Heart left ventricle (tissue), 16 donors: ENCODE results near the gene POLR1A. TPM values are rescaled to one million over a fixed set of nuclear protein-coding genes. Genes with fewer than 3 reads are reported as not detected.

ENCODE experiments used
- ATAC-seq, 4 donors: fragments of 200-7000 bp; cut with Tn5 transposase; one replicate each; pipeline ENCODE4 v1.9.1; 2020 to 2022; ENCODE audit warnings: moderate library complexity in 4 of 4, mild to moderate bottlenecking in 3 of 4, moderate number of reproducible peaks in 1 of 4
- DNase-seq, 5 donors: peaks; one replicate each; pipeline ENCODE4 v3.0.0-alpha.2; 2020
- H3K27ac ChIP-seq, 12 donors: fragments of 200-600 bp; sonication (generic) in 4 of 12; one replicate each; pipeline versions ENCODE4 v1.5.0 to v1.8.0; 2016 to 2022; ENCODE audit warnings: mild to moderate bottlenecking in 2 of 12
- H3K27me3 ChIP-seq, 9 donors: fragments of 200-600 bp; sonication (generic) in 2 of 9; one replicate each; pipeline versions ENCODE4 v1.5.1 to v1.8.0; 2016 to 2022; ENCODE audit warnings: mild to moderate bottlenecking in 3 of 9
- H3K36me3 ChIP-seq, 9 donors: fragments of 200-600 bp; sonication (generic) in 2 of 9; one replicate each; pipeline versions ENCODE4 v1.5.0 to v1.8.0; 2018 to 2022; ENCODE audit warnings: mild to moderate bottlenecking in 2 of 9
- H3K4me1 ChIP-seq, 12 donors: fragments of 200-600 bp; sonication (generic) in 4 of 12; one replicate each; pipeline versions ENCODE4 v1.5.0 to v1.8.0; 2016 to 2022; ENCODE audit warnings: mild to moderate bottlenecking in 3 of 12
- H3K4me3 ChIP-seq, 12 donors: fragments of 200-600 bp; sonication (generic) in 4 of 12; one replicate each; pipeline versions ENCODE4 v1.5.0 to v1.8.0; 2017 to 2022; ENCODE audit warnings: mild to moderate bottlenecking in 9 of 12, moderate library complexity in 4 of 12
- H3K9me3 ChIP-seq, 12 donors: fragments of 200-600 bp; sonication (generic) in 4 of 12; one replicate each; pipeline versions ENCODE4 v1.5.0 to v1.8.0; 2016 to 2022; ENCODE audit warnings: mild to moderate bottlenecking in 1 of 12
- POLR2A ChIP-seq, 2 donors: fragments of 450-650 bp; IDR thresholded peaks; one replicate each; pipeline ENCODE4 v1.6.1; 2017; ENCODE audit warnings: antibody characterized with exemption in 2 of 2, mild to moderate bottlenecking in 2 of 2, moderate library complexity in 2 of 2
- WGBS, 4 donors: extraction: QIAGEN DNeasy Blood & Tissue Kit in 2 of 4; methylation state at CpG; one replicate each; pipeline versions ENCODE4 v1.1.5 to v1.1.7; 2013 to 2018; 5-methylcytosine and 5-hydroxymethylcytosine counted together
- intact Hi-C, 10 donors: fragments of 100-400 bp; cut with DNase I; formaldehyde crosslinking; loops; one replicate each; pipeline versions ENCODE4 v1.11.1 to v1.14.2; 2022
- polyA plus RNA-seq, 2 donors: library from polyadenylated mRNA; stranded (reverse); fragments of 200-250 nt; gene quantifications; one replicate each; pipeline ENCODE4 v1.2.3, GENCODE V29; 2013
- total RNA-seq, 9 donors: library from RNA; depleted of rRNA in 2 of 9; stranded (reverse); fragments of >200 nt in 2 of 9; fragmentation: NEBNext Ultra II Directional in 3 of 9; extraction: Animal tissue kit (Norgen Biotek cat#: 25700) in 3 of 9; gene quantifications; one replicate each; pipeline versions ENCODE4 v1.1.0 to v1.2.4, GENCODE V29; 2016 to 2023
- TF ChIP-seq, protein P1 (sequence below), 12 donors: fragments of 200-600 bp; sonication (generic) in 4 of 12; IDR thresholded peaks; one replicate each; pipeline versions ENCODE4 v1.5.0 to v1.8.0; 2018 to 2022; ENCODE audit warnings: antibody characterized with exemption in 12 of 12, mild to moderate bottlenecking in 5 of 12
- donor health status: ischemic (EF 13 %, LVEDD 7.1; RV severe dilation, severe dysfunction).
- donor health status: healthy with polysubstance abuse.
- donor health status: DM: no; HTN: yes; CAD: no.
- donor health status: DM: no; HTN: no; CAD: no.
- donor health status: ischemic (EF 25% LVEDD 6.9; RV normal size, moderate dysfunction).
- donor health status: ischemic (EF 25% LVEDD 5.7; RV mildly dilated, moderate dysfunction).
- donor health status: healthy.
- donor health status: DM: yes; HTN: yes; CAD: no.
- donor health status: ischemic (EF 35%, LVEDD 5.7; RV mildly dilated, moderate dysfunction).
- donor health status: nonischemic (EF 11% LVEDD 7.7; RV severe dilation, severe dysfunction).
- donor health status: DM: yes; HTN: yes; CAD: no.
- donor health status: PGD.
- donor health status: ischemic (EF 29% LVEDD 5.4; RV normal size, mild dysfunction).
- donor health status: nonischemic (EF 23%, LVEDD 6.1; RV moderate dilation, normal function).

The POLR1A gene
- total and polyA plus RNA-seq, 11 donors = 4.2 to 25.4 (median 17.7) TPM

DNA sequence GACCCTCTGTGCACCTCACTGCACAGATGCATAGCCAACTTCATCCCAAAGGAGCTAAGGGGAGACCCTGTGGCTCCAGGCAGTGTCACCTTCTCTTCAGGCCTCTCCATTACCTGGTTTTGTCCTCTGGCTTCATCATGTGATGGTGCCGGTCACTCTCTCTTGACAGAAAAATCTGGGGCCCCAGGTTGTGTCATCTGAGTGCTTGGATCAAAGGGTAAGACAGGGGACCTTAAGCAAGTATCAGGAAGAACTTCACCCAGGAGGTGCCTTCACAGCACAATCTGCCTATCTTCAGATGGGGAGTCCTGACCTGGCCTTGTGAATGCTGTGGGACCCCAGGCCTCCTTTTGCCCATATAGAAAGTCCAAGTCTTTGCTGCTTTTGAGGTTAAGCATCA is 104.4 kb downstream of the POLR1A start:
- Histone ChIP-seq H3K27me3 (peaks cover 0 to 3% (median 0%) of the 10 kb centered on the region in 9 donors), H3K36me3 (no peaks in the 10 kb centered on the region), H3K9me3 (peaks cover 0 to 22% (median 9%) of the 10 kb centered on the region in 12 donors), H3K27ac (no peak overlapping the region), H3K4me3 (no peak overlapping the region), H3K4me1 (peaks cover 0 to 51% (median 41%) of the 10 kb centered on the region in 12 donors)
- 89 to 100% (median 100%) methylated on average over 1 of the region's 1 CpG for WGBS, 4 donors
- DNase-seq = no peak
- TF ChIP-seq POLR2A (IDR thresholded peaks at IDR 0.05) = no peak
- TF ChIP-seq, protein P1, sequence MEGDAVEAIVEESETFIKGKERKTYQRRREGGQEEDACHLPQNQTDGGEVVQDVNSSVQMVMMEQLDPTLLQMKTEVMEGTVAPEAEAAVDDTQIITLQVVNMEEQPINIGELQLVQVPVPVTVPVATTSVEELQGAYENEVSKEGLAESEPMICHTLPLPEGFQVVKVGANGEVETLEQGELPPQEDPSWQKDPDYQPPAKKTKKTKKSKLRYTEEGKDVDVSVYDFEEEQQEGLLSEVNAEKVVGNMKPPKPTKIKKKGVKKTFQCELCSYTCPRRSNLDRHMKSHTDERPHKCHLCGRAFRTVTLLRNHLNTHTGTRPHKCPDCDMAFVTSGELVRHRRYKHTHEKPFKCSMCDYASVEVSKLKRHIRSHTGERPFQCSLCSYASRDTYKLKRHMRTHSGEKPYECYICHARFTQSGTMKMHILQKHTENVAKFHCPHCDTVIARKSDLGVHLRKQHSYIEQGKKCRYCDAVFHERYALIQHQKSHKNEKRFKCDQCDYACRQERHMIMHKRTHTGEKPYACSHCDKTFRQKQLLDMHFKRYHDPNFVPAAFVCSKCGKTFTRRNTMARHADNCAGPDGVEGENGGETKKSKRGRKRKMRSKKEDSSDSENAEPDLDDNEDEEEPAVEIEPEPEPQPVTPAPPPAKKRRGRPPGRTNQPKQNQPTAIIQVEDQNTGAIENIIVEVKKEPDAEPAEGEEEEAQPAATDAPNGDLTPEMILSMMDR (IDR thresholded peaks at IDR 0.05) = no peak
- no peak for ATAC-seq
- intact Hi-C loops = no loop called here

DNA sequence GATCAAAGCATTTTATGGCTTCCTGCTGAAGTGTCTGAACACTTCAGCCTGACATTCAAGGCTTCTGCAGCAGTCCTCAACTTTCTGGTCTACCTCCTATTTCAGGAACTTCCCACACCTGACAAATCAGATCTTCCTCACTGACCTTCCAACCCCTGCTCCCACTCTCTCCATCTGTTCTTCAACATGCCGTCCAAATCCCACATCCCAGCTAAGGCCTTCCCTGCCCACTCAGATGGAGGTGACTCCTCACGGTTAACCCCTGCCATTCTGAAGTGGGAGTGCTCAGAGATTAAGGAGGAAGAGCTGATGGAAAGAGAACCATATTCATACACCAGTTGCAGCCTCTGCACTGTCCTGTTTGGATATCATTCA is 104.8 kb downstream of the POLR1A start:
- Histone ChIP-seq H3K9me3 (peaks cover 0 to 18% (median 7%) of the 10 kb centered on the region in 12 donors), H3K36me3 (no peaks in the 10 kb centered on the region), H3K27me3 (peaks cover 0 to 3% (median 0%) of the 10 kb centered on the region in 9 donors), H3K4me1 (peaks cover 0 to 55% (median 44%) of the 10 kb centered on the region in 12 donors), H3K27ac (peak overlapping the region in 2 of 12 donors; percentile 62 to 87), H3K4me3 (no peak overlapping the region)
- ATAC-seq (no peak), DNase-seq (no peak)
- intact Hi-C loops = no loop called here
- 77 to 83% (median 77%) methylated on average over 2 of the region's 2 CpGs for WGBS, 4 donors
- TF ChIP-seq, protein P1 (IDR thresholded peaks at IDR 0.05) = no peak
- no peak for TF ChIP-seq POLR2A (IDR thresholded peaks at IDR 0.05)

DNA sequence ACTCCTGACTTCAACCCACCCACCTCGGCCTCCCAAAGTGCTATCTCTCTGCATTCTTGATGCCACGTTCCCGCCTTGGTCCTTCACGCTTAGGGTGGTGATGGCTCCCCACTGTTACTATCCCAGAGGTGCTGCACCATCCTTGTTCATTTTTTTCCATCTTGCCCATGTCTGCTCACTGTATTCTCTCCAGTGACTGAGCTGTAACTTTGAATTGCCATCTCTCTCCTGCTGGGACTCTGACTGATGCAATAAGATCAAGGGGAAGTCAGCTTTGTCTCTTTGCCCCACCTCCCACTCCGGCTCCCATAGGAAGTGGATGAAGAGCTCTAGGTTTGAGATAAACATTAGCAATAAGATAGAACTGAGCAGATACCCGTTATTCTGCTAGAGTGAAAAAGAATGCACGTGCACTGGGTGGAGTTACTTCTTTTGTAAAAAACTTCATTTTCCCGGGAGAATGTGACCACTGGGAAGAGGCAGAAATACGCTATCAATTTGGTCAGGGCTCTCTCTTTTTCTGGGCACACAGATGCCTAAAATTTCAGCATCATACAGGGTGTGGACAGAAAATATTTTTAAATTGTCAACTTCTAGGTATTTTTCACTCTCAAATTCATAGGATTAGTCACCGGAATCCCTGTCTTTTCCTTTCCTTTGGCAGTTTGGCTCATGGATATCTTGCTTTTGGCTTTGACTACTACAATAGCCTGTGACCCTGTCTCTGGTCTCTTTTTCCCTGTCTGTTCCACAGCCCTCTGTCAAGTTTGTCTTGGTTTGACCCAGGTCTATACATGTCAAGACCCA is 105.4 kb downstream of the POLR1A start:
- 67 to 82% (median 74%) methylated on average over 10 of the region's 10 CpGs for WGBS, 4 donors
- H3K27ac ChIP-seq = peak overlapping the region in 6 of 12 donors; percentile 13 to 87 (median 70)
- ATAC-seq = no peak

More for the DNA sequence above, 105.4 kb downstream of the POLR1A start:
- Histone ChIP-seq H3K36me3 (no peaks in the 10 kb centered on the region), H3K4me3 (no peak overlapping the region), H3K9me3 (peaks cover 0 to 12% (median 4%) of the 10 kb centered on the region in 12 donors), H3K27me3 (peaks cover 0 to 3% (median 0%) of the 10 kb centered on the region in 9 donors), H3K4me1 (peaks cover 0 to 61% (median 45%) of the 10 kb centered on the region in 12 donors)
- intact Hi-C loops = no loop called here
- no peak for TF ChIP-seq POLR2A (IDR thresholded peaks at IDR 0.05)
- TF ChIP-seq, protein P1 (IDR thresholded peaks at IDR 0.05) = no peak
- no peak for DNase-seq
